Activated naive CD4-positive, alpha-beta T cell treated with anti-CD3 and anti-CD28 coated beads for 36 hours (primary cell): ENCODE data around the gene XBP1. TPM values are rescaled to one million over a fixed set of nuclear protein-coding genes. Genes with fewer than 3 reads are reported as not detected.

Experiments used
- CTCF ChIA-PET: fragments of 350-600 bp; sonication (Branson Sonifier 250); formaldehyde crosslinking; loops from one replicate; lab custom pipeline; 2021; ENCODE audit warnings: antibody characterized with exemption; lab: Charles Lee
- DNase-seq: peaks from one replicate; pipeline ENCODE4 v3.0.0-alpha.2; 2020
- H3K27ac Mint-ChIP-seq: one replicate; pipeline ENCODE4 v1.8.0; 2021; ENCODE audit warnings: mild to moderate bottlenecking, mixed read lengths
- H3K27me3 Mint-ChIP-seq: one replicate; pipeline ENCODE4 v1.8.0; 2021; ENCODE audit warnings: low read depth, mixed read lengths
- H3K36me3 Mint-ChIP-seq: one replicate; pipeline ENCODE4 v1.8.0; 2021; ENCODE audit warnings: low read depth, mixed read lengths
- H3K4me1 Mint-ChIP-seq: one replicate; pipeline ENCODE4 v1.8.0; 2021; ENCODE audit warnings: low read depth, mixed read lengths
- H3K4me3 Mint-ChIP-seq: one replicate; pipeline ENCODE4 v1.8.0; 2021; ENCODE audit warnings: mild to moderate bottlenecking, moderate library complexity, mixed read lengths
- H3K9me3 Mint-ChIP-seq: one replicate; pipeline ENCODE4 v1.8.0; 2021; ENCODE audit warnings: mixed read lengths
- intact Hi-C: fragments of 100-400 bp; cut with micrococcal nuclease; formaldehyde crosslinking; loops from one replicate; pipeline ENCODE4 v1.15.1; 2023
- total RNA-seq, 2 experiments: library from RNA; stranded (reverse); gene quantifications; one replicate each; pipeline ENCODE4 v1.2.3, GENCODE V29; 2021

XBP1 gene
- total RNA-seq, 2 experiments from 2014 or later = 106 to 108 TPM

DNA sequence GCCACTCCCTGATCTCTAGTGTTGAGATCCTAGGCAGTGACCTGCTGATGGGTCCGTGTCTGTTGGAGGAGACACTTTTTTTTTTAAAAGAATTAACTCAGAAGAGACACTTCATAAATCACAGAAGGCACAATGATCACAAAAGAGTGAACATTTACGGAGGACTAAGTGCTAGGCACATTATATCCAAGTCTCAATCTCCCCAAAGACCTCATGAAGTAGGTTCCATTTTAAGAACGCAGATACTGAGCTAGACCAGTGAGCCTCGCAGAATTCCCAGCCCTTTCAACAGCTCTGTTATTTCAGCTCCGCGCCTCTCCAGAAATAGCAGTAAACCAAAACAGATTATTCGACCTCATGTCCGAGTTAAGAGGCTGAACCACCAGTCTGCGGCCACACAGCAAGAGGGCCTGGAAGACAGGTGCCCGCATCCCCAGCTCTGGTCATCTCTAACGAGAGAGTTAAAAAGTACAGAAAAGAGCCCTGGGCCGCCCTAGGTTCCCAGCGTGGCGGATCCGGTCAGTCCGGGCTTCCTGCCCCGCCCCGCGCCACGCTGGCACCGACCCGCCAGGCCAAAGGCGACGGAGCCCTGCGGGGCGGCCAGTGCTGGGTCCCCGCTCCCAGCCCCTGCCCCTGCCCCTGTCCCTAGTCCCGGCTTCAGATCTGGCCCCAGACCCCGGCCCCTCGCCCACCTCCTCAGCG, 612 bp downstream of the XBP1 start:
- peaks cover 48% of the 10 kb centered on the region for H3K4me1 Mint-ChIP-seq
- peak overlapping the region; percentile 97 for H3K27ac Mint-ChIP-seq
- intact Hi-C loops = loop anchor here (1.0 to 5.0 kb wide), 6 partner anchors 12 to 882 kb away; partner anchors contain the start of genes HSCB and PITPNB
- peak; percentile 38 for DNase-seq
- CTCF ChIA-PET = interaction anchor here (1.0 to 1.5 kb wide), 4 partner anchors 13 to 198 kb away, joined by 3 to 5 read pairs (median 5); partner anchors contain the start of gene CCDC117
- peak overlapping the region; percentile 89 for H3K4me3 Mint-ChIP-seq
- H3K27me3 Mint-ChIP-seq = no peaks in the 10 kb centered on the region
- H3K36me3 Mint-ChIP-seq = peaks cover 45% of the 10 kb centered on the region
- H3K9me3 Mint-ChIP-seq = no peaks in the 10 kb centered on the region

GRCh38 chr22:28798810-28799605, 1.4 kb downstream of the XBP1 start:
- Mint-ChIP-seq H3K9me3 (no peaks in the 10 kb centered on the region), H3K27me3 (no peaks in the 10 kb centered on the region), H3K4me3 (peak overlapping the region; percentile 89), H3K36me3 (peaks cover 51% of the 10 kb centered on the region), H3K27ac (peak overlapping the region; percentile 97), H3K4me1 (peaks cover 53% of the 10 kb centered on the region)
- peak; percentile 67 for DNase-seq
- intact Hi-C loops = loop anchor here (1.0 to 2.0 kb wide), 5 partner anchors 12 to 110 kb away; partner anchors contain the start of gene HSCB
- CTCF ChIA-PET = interaction anchor here (1.0 to 1.5 kb wide), 4 partner anchors 9 to 197 kb away, joined by 3 to 5 read pairs (median 5); partner anchors contain the start of gene CCDC117

- peaks cover 56% of the 10 kb centered on the region for H3K4me1 Mint-ChIP-seq
- peak overlapping the region; percentile 32 for H3K27ac Mint-ChIP-seq
- H3K9me3 Mint-ChIP-seq = no peaks in the 10 kb centered on the region
- intact Hi-C loops = no loop called here
- no peaks in the 10 kb centered on the region for H3K27me3 Mint-ChIP-seq
- H3K4me3 Mint-ChIP-seq = no peak overlapping the region
- peaks cover 57% of the 10 kb centered on the region for H3K36me3 Mint-ChIP-seq
- DNase-seq = no peak
- CTCF ChIA-PET = interaction anchor here (0.9 to 1.8 kb wide), 2 partner anchors 23 to 196 kb away, joined by 3 to 4 read pairs; partner anchors contain the start of gene CCDC117
Observed at GRCh38 chr22:28795932-28796856, 4.2 kb downstream of the XBP1 start.

GRCh38 chr22:28795071-28795693, 5.2 kb downstream of the XBP1 start:
- Mint-ChIP-seq H3K9me3 (no peaks in the 10 kb centered on the region), H3K27ac (peak overlapping the region; percentile 10), H3K27me3 (no peaks in the 10 kb centered on the region), H3K4me1 (peaks cover 57% of the 10 kb centered on the region), H3K36me3 (peaks cover 56% of the 10 kb centered on the region), H3K4me3 (no peak overlapping the region)
- DNase-seq = no peak
- CTCF ChIA-PET = interaction anchor here (0.6 kb wide), 1 partner anchor 9 kb away, joined by 5 read pairs; no protein-coding TSS in a partner anchor
- intact Hi-C loops = no loop called here

DNA sequence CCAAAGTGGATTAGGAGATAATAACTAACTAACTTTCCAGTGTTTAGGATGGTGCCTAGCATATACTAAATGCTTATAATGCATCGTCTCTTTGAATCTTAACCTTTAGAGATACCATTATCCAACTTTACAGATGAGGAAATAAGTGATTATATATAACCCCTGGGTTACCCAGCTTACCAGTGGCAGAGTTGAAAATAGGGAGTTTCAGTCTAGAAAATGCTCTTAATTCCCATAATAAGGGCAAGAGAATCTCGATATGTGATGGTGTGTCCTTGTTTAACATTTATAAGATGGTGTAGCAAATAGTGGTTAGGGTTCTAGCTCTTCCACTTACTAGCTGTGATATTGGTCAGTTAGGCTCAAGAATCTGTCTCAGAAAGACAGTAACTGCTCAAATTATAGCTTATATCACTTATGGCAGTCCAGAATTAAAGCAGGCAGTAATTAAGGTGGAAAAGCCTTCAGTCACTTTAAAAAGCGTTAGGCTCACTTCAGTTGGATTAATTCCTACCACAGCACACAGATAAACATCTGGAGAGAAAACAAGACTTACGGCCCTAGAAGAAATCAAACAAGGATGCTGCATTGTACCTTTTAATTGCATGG, 6.3 kb downstream of the XBP1 start:
- H3K27ac Mint-ChIP-seq = peak overlapping the region; percentile 17
- H3K9me3 Mint-ChIP-seq = no peaks in the 10 kb centered on the region
- H3K27me3 Mint-ChIP-seq = no peaks in the 10 kb centered on the region
- peaks cover 60% of the 10 kb centered on the region for H3K4me1 Mint-ChIP-seq
- no peak for DNase-seq
- intact Hi-C loops = no loop called here
- CTCF ChIA-PET = interaction anchor here (0.6 to 1.4 kb wide), 5 partner anchors 11 to 30 kb away, joined by 3 to 7 read pairs (median 3); no protein-coding TSS in a partner anchor
- no peak overlapping the region for H3K4me3 Mint-ChIP-seq
- H3K36me3 Mint-ChIP-seq = peaks cover 54% of the 10 kb centered on the region

GRCh38 chr22:28792491-28793383, 7.6 kb downstream of the XBP1 start:
- H3K4me1 Mint-ChIP-seq = peaks cover 48% of the 10 kb centered on the region
- H3K36me3 Mint-ChIP-seq = peaks cover 40% of the 10 kb centered on the region
- intact Hi-C loops = no loop called here

DNA sequence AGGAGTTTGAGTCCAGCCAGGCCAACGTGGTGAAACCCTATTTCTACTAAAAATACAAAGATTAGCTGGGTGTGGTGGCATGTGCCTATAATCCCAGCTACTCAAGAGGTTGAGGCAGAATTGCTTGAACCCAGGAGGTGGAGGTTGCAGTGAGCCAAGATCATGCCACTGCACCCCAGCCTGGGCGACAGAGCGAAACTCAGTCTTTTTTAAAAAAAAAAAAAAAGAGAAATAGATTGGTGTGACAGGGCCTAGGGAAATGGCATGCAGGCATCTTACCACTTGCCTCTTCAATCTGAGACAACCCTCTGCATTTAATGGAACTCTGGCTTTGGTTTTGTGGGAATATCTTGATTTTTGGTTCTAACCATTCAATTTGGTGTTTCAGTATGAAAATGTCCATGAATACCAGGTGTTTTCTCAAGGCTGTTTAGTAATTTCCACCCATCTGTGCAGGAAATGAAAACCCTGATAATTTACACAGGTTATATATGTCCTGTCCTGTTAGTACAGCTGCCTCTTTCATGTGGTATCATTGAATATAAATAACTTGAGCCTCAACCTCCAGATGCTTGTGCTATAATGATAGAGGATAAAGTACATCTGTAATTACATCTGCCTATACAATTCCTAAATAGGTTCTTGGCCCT, 8.4 kb downstream of the XBP1 start:
- peaks cover 42% of the 10 kb centered on the region for H3K4me1 Mint-ChIP-seq

More at GRCh38 chr22:28792491-28793383, 7.6 kb downstream of the XBP1 start:
- CTCF ChIA-PET = interaction anchor here (1.1 to 4.5 kb wide), 3 partner anchors 19 to 36 kb away, joined by 3 to 31 read pairs (median 5); no protein-coding TSS in a partner anchor
- Mint-ChIP-seq H3K4me3 (no peak overlapping the region), H3K27ac (peak overlapping the region; percentile 70), H3K27me3 (no peaks in the 10 kb centered on the region), H3K9me3 (no peaks in the 10 kb centered on the region)
- no peak for DNase-seq

DNA sequence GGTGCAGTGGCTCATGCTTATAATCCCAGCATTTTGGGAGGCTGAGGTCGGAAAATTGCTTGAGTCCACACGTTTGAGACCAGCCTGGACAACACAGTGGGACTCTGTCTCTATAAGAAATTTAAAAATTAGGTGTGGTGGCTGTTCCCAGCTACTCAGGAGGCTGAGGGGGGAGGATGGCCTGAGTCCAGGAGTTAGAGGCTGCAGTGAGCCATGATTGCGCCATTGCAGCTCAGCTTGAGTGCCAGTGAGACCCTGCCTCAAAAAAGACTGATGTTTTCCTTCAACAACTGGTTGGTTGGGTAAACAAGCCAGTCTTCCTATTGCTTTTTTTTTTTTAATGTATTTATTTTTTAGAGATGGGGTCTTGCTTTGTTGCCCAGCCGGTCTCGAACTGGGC, 9.2 kb downstream of the XBP1 start:
- H3K4me1 Mint-ChIP-seq = peaks cover 34% of the 10 kb centered on the region
- intact Hi-C loops = no loop called here
- CTCF ChIA-PET = interaction anchor here (0.6 to 4.5 kb wide), 7 partner anchors 10 to 119 kb away, joined by 3 to 31 read pairs (median 3); partner anchors contain the start of gene XBP1
- DNase-seq = no peak
- H3K27me3 Mint-ChIP-seq = no peaks in the 10 kb centered on the region
- H3K4me3 Mint-ChIP-seq = no peak overlapping the region
- peaks cover 32% of the 10 kb centered on the region for H3K36me3 Mint-ChIP-seq
- H3K9me3 Mint-ChIP-seq = no peaks in the 10 kb centered on the region
- H3K27ac Mint-ChIP-seq = no peak overlapping the region

More for the DNA sequence above, 8.4 kb downstream of the XBP1 start:
- Mint-ChIP-seq H3K9me3 (no peaks in the 10 kb centered on the region), H3K27ac (no peak overlapping the region), H3K4me3 (no peak overlapping the region), H3K27me3 (no peaks in the 10 kb centered on the region), H3K36me3 (peaks cover 36% of the 10 kb centered on the region)
- CTCF ChIA-PET = interaction anchor here (1.1 to 4.5 kb wide), 2 partner anchors 19 to 37 kb away, joined by 5 to 31 read pairs; no protein-coding TSS in a partner anchor
- intact Hi-C loops = no loop called here
- DNase-seq = no peak

DNA sequence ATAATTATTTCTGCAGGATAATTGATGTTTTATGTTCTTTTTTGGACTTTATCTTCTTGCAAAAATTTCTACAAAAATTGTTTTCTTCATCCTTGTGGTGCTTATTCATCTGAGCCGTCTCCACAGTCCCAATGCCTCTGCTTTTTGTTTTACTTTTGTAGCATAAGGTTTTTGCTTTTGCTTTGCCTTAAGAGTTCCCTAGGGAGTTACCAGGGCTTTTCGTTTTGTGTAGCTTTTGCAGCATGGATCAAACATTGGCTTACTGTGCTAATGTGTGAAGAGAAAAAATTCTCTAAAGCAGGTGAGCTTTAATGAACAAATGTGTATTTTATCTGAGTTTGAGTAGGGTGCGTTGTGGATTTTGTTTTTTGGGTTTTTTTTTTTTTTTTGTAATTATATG, 11.8 kb downstream of the XBP1 start:
- H3K9me3 Mint-ChIP-seq = no peaks in the 10 kb centered on the region
- intact Hi-C loops = no loop called here
- H3K36me3 Mint-ChIP-seq = peaks cover 25% of the 10 kb centered on the region
- no peaks in the 10 kb centered on the region for H3K27me3 Mint-ChIP-seq
- no peak overlapping the region for H3K4me3 Mint-ChIP-seq
- no peak for DNase-seq
- CTCF ChIA-PET = interaction anchor here (0.5 to 4.5 kb wide), 4 partner anchors 40 to 607 kb away, joined by 3 to 31 read pairs (median 3); no protein-coding TSS in a partner anchor
- peaks cover 16% of the 10 kb centered on the region for H3K4me1 Mint-ChIP-seq
- H3K27ac Mint-ChIP-seq = no peak overlapping the region
